GM04503 (cell line): ENCODE results near the gene CHDH.

ENCODE experiments used
- DNase-seq: peaks from one replicate; pipeline ENCODE4 v3.0.0-alpha.2; 2012; ENCODE audit warnings: low read depth

CHDH gene

GRCh38 chr3:53789459-53789858, 56.8 kb downstream of the CHDH start:
- DNase-seq, result no peak

GRCh38 chr3:53788038-53788437, 58.2 kb downstream of the CHDH start:
- no peak for DNase-seq

GRCh38 chr3:53787016-53787415, 59.2 kb downstream of the CHDH start:
- DNase-seq, result no peak

- no peak for DNase-seq
Observed at GRCh38 chr3:53780806-53781205, 65.4 kb downstream of the CHDH start.

GRCh38 chr3:53780171-53780570, 66.0 kb downstream of the CHDH start:
- no peak for DNase-seq

- DNase-seq, result no peak
Observed at GRCh38 chr3:53778153-53778552, 68.1 kb downstream of the CHDH start.

- DNase-seq, result no peak
Observed at GRCh38 chr3:53777468-53777867, 68.8 kb downstream of the CHDH start.

- DNase-seq, result peak; percentile 84
Observed at GRCh38 chr3:53776494-53777101, 69.6 kb downstream of the CHDH start.

- no peak for DNase-seq
Observed at GRCh38 chr3:53775834-53776251, 70.4 kb downstream of the CHDH start.

- DNase-seq, result no peak
Observed at GRCh38 chr3:53775018-53775417, 71.2 kb downstream of the CHDH start.

- no peak for DNase-seq
Observed at GRCh38 chr3:53774414-53774813, 71.8 kb downstream of the CHDH start.

- DNase-seq, result peak; percentile 86
Observed at GRCh38 chr3:53773611-53774368, 72.4 kb downstream of the CHDH start.

- DNase-seq, result no peak
Observed at GRCh38 chr3:53773021-53773436, 73.2 kb downstream of the CHDH start.

GRCh38 chr3:53772562-53772961, 73.7 kb downstream of the CHDH start:
- DNase-seq, result no peak

- no peak for DNase-seq
Observed at GRCh38 chr3:53768478-53769459, 77.5 kb downstream of the CHDH start.

- DNase-seq, result no peak
Observed at GRCh38 chr3:53766706-53767105, 79.5 kb downstream of the CHDH start.

- DNase-seq, result no peak
Observed at GRCh38 chr3:53765753-53766152, 80.5 kb downstream of the CHDH start.

GRCh38 chr3:53764026-53764775, 82.0 kb downstream of the CHDH start:
- no peak for DNase-seq

- no peak for DNase-seq
Observed at GRCh38 chr3:53763353-53763752, 82.9 kb downstream of the CHDH start.
